ENCODE measurements around the gene RPTOR. TPM values are rescaled to one million over a fixed set of nuclear protein-coding genes. Genes with fewer than 3 reads are reported as not detected.

The RPTOR gene
- total RNA-seq, 2 experiments from 2014 or later, result 48.1 to 87.8 TPM

DNA sequence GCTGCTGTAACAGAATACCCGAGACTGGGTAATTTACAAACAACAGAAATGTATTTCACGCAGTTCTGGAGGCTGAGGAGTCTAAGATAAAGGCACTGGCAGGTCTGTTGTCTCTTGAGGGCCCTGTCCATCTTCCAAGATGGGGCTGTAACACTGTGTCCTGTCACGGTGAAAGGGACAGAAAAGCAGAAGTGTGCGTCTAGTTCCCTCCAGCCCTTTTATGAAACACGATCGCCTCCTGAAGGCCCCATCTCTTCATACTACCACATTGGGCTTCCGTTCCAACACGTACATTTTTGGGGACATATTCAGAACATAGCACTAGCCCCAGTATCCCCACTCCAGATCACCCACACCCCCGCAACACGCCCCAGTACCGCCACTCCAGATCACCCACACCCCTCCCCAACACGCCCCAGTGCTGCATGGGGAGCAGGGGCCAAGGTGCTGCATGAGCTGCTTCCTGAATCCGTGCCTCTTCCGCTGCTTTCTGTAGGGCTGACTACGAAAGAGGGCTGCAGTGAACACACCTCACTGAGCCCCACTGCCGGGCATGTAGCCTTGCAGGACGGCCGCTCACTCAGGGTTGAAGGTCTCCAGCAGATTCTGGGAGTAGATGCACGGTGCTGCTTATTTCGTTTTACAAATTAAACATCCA, 91.9 kb downstream of the RPTOR start:
- Histone ChIP-seq H3K4me2 (ENCODE audit: low read length) (no peak overlapping the region; the same call in 1 of the 2 replicates), H3K27ac (ENCODE audit: low read depth, low read length, poor library complexity, severe bottlenecking) (no peak overlapping the region), H3K9me3 (ENCODE audit: low read length) (no peaks in the 10 kb centered on the region), H3K4me3 (ENCODE audit: low read depth, low read length, poor library complexity, severe bottlenecking) (no peak overlapping the region), H4K20me1 (ENCODE audit: insufficient read depth, low read length) (peaks cover 11% of the 10 kb centered on the region), H3K4me1 (ENCODE audit: insufficient read depth, low read length, poor library complexity, severe bottlenecking) (no peaks in the 10 kb centered on the region), H3K36me3 (ENCODE audit: insufficient read depth, low read length) (0 out of 2 replicates have a peak, but pooled peaks cover 6% of the 10 kb centered on the region), H2AFZ (ENCODE audit: low read length) (no peak overlapping the region), H3K9me2 (ENCODE audit: insufficient read depth, low read length) (no peaks in the 10 kb centered on the region), H3K79me2 (ENCODE audit: insufficient read depth, low read depth, low read length) (peaks cover 5% of the 10 kb centered on the region; the same call in 1 of the 2 replicates)
- intact Hi-C loops (cut with micrococcal nuclease; ENCODE audit: unreplicated experiment), result no loop called here
- ChIA-PET POLR2A (interaction anchor here (0.9 kb wide), 1 partner anchor 13 kb away, joined by 4 read pairs; no protein-coding TSS in a partner anchor), CTCF (ENCODE audit: unreplicated experiment) (no interaction called here)
- no peak for TF ChIP-seq CTCF (conservative IDR thresholded peaks at IDR 0.05; ENCODE audit: low read length)
- no peak for TF ChIP-seq EZH2phosphoT487 (IDR thresholded peaks at IDR 0.05; ENCODE audit: borderline replicate concordance, low read depth, low read length)
- DNase-seq (ENCODE audit: low spot score), result no peak
- BruUV-seq (replicated peaks), result no TSS peak

- H3K27ac ChIP-seq (ENCODE audit: low read depth, low read length, poor library complexity, severe bottlenecking), result no peak overlapping the region
- H3K9me2 ChIP-seq (ENCODE audit: insufficient read depth, low read length), result no peaks in the 10 kb centered on the region
- H4K20me1 ChIP-seq (ENCODE audit: insufficient read depth, low read length), result peaks cover 12% of the 10 kb centered on the region
- ChIA-PET POLR2A (interaction anchor here (0.6 kb wide), 2 partner anchors 13 to 33 kb away, joined by 3 read pairs; no protein-coding TSS in a partner anchor), CTCF (ENCODE audit: unreplicated experiment) (interaction anchor here (1.0 kb wide), 1 partner anchor 16 kb away, joined by 3 read pairs; no protein-coding TSS in a partner anchor)
- intact Hi-C loops (cut with micrococcal nuclease; ENCODE audit: unreplicated experiment), result no loop called here
- no peak overlapping the region for H3K4me3 ChIP-seq (ENCODE audit: low read depth, low read length, poor library complexity, severe bottlenecking)
- H3K4me1 ChIP-seq (ENCODE audit: insufficient read depth, low read length, poor library complexity, severe bottlenecking), result no peaks in the 10 kb centered on the region
- no peak for DNase-seq (ENCODE audit: low spot score)
- H3K9me3 ChIP-seq (ENCODE audit: low read length), result no peaks in the 10 kb centered on the region
- peaks cover 5% of the 10 kb centered on the region; the same call in 1 of the 2 replicates for H3K79me2 ChIP-seq (ENCODE audit: insufficient read depth, low read depth, low read length)
- no peak overlapping the region; the same call in 1 of the 2 replicates for H3K4me2 ChIP-seq (ENCODE audit: low read length)
- no TSS peak for BruUV-seq (replicated peaks)
- no peak overlapping the region for H2AFZ ChIP-seq (ENCODE audit: low read length)
- TF ChIP-seq CTCF (conservative IDR thresholded peaks at IDR 0.05; ENCODE audit: low read length) (no peak), EZH2phosphoT487 (IDR thresholded peaks at IDR 0.05; ENCODE audit: borderline replicate concordance, low read depth, low read length) (no peak)
- peaks cover 6% of the 10 kb centered on the region; the same call in 1 of the 2 replicates for H3K36me3 ChIP-seq (ENCODE audit: insufficient read depth, low read length)
Measured at GRCh38 chr17:80637048-80637781, 92.6 kb downstream of the RPTOR start.

Data from OCI-LY7 (cell line).